HUES6 (cell line): ENCODE measurements around the gene BCAT1.

Experiments used
- H3K27ac ChIP-seq: 2 replicates; pipeline ENCODE4 v1.7.0; 2013; ENCODE audit warnings: low read depth, mild to moderate bottlenecking, low read length, inconsistent platforms
- H3K27me3 ChIP-seq: 2 replicates; pipeline ENCODE4 v1.6.1; 2013; ENCODE audit warnings: low read length; ENCODE audit not compliant: control insufficient read depth, insufficient read depth
- H3K36me3 ChIP-seq: 2 replicates; pipeline ENCODE4 v1.6.1; 2013; ENCODE audit warnings: low read length; ENCODE audit not compliant: control insufficient read depth, insufficient read depth
- H3K4me1 ChIP-seq: 2 replicates; pipeline ENCODE4 v1.6.1; 2013; ENCODE audit warnings: low read length; ENCODE audit not compliant: control insufficient read depth, insufficient read depth
- H3K4me3 ChIP-seq: 2 replicates; pipeline ENCODE4 v1.5.1; 2013; ENCODE audit warnings: low read depth, low read length
- H3K9ac ChIP-seq: one replicate; pipeline ENCODE4 v1.6.1; 2013; ENCODE audit warnings: mild to moderate bottlenecking, low read length
- H3K9me3 ChIP-seq: 2 replicates; pipeline ENCODE4 v1.6.1; 2013; ENCODE audit warnings: low read depth, low read length; ENCODE audit not compliant: control insufficient read depth, insufficient read depth

Gene BCAT1

GRCh38 chr12:24838531-24838950 lies 110.4 kb downstream of the BCAT1 start:
- Histone ChIP-seq H3K27ac (no peak overlapping the region), H3K9me3 (no peaks in the 10 kb centered on the region), H3K4me1 (no peaks in the 10 kb centered on the region), H3K27me3 (no peaks in the 10 kb centered on the region), H3K4me3 (no peak overlapping the region), H3K9ac (no peak overlapping the region), H3K36me3 (peaks cover 53% of the 10 kb centered on the region)

- peaks cover 59% of the 10 kb centered on the region for H3K36me3 ChIP-seq
These were observed 113.5 kb downstream of the BCAT1 start for GRCh38 chr12:24835377-24835776.

GRCh38 chr12:24833513-24833912 lies 115.4 kb downstream of the BCAT1 start:
- Histone ChIP-seq H3K36me3 (peaks cover 57% of the 10 kb centered on the region), H3K4me3 (no peak overlapping the region), H3K9ac (no peak overlapping the region), H3K4me1 (no peaks in the 10 kb centered on the region), H3K27ac (no peak overlapping the region), H3K9me3 (no peaks in the 10 kb centered on the region), H3K27me3 (no peaks in the 10 kb centered on the region)

More at GRCh38 chr12:24835377-24835776, 113.5 kb downstream of the BCAT1 start:
- H3K9me3 ChIP-seq, result no peaks in the 10 kb centered on the region
- no peaks in the 10 kb centered on the region for H3K27me3 ChIP-seq
- H3K4me3 ChIP-seq, result no peak overlapping the region
- no peaks in the 10 kb centered on the region for H3K4me1 ChIP-seq
- no peak overlapping the region for H3K9ac ChIP-seq
- no peak overlapping the region for H3K27ac ChIP-seq

- H3K36me3 ChIP-seq, result peaks cover 68% of the 10 kb centered on the region
- H3K27me3 ChIP-seq, result no peaks in the 10 kb centered on the region
- H3K27ac ChIP-seq, result no peak overlapping the region
- no peaks in the 10 kb centered on the region for H3K9me3 ChIP-seq
- H3K4me1 ChIP-seq, result no peaks in the 10 kb centered on the region
- no peak overlapping the region for H3K9ac ChIP-seq
- no peak overlapping the region for H3K4me3 ChIP-seq
These were observed 124.9 kb downstream of the BCAT1 start for GRCh38 chr12:24823808-24824515.

- Histone ChIP-seq H3K4me3 (no peak overlapping the region), H3K4me1 (no peaks in the 10 kb centered on the region), H3K27ac (no peak overlapping the region), H3K9me3 (no peaks in the 10 kb centered on the region), H3K9ac (no peak overlapping the region), H3K27me3 (no peaks in the 10 kb centered on the region), H3K36me3 (peaks cover 67% of the 10 kb centered on the region)
These were observed 126.6 kb downstream of the BCAT1 start for GRCh38 chr12:24822121-24822899.

- Histone ChIP-seq H3K9me3 (no peaks in the 10 kb centered on the region), H3K27me3 (no peaks in the 10 kb centered on the region), H3K36me3 (peaks cover 73% of the 10 kb centered on the region), H3K4me3 (no peak overlapping the region), H3K4me1 (no peaks in the 10 kb centered on the region), H3K9ac (no peak overlapping the region), H3K27ac (no peak overlapping the region)
These were observed 127.2 kb downstream of the BCAT1 start for GRCh38 chr12:24821691-24822090.

- Histone ChIP-seq H3K27me3 (no peaks in the 10 kb centered on the region), H3K9ac (no peak overlapping the region), H3K4me1 (no peaks in the 10 kb centered on the region), H3K9me3 (no peaks in the 10 kb centered on the region), H3K4me3 (no peak overlapping the region), H3K36me3 (peaks cover 72% of the 10 kb centered on the region), H3K27ac (no peak overlapping the region)
These were observed 128.0 kb downstream of the BCAT1 start for GRCh38 chr12:24820872-24821271.

GRCh38 chr12:24818351-24818750 lies 130.6 kb downstream of the BCAT1 start:
- Histone ChIP-seq H3K27me3 (no peaks in the 10 kb centered on the region), H3K9me3 (no peaks in the 10 kb centered on the region), H3K9ac (no peak overlapping the region), H3K4me1 (no peaks in the 10 kb centered on the region), H3K4me3 (no peak overlapping the region), H3K36me3 (peaks cover 75% of the 10 kb centered on the region), H3K27ac (no peak overlapping the region)

GRCh38 chr12:24815114-24815423 lies 133.8 kb downstream of the BCAT1 start:
- 0 out of 2 replicates have a peak overlapping the region, but pooled peaks have one; percentile 7 for H3K27ac ChIP-seq
- H3K4me3 ChIP-seq, result no peak overlapping the region
- no peaks in the 10 kb centered on the region for H3K27me3 ChIP-seq
- no peak overlapping the region for H3K9ac ChIP-seq
- H3K4me1 ChIP-seq, result no peaks in the 10 kb centered on the region
- no peaks in the 10 kb centered on the region for H3K9me3 ChIP-seq
- peaks cover 47% of the 10 kb centered on the region for H3K36me3 ChIP-seq

GRCh38 chr12:24814379-24815113 lies 134.4 kb downstream of the BCAT1 start:
- H3K4me1 ChIP-seq, result no peaks in the 10 kb centered on the region
- H3K9ac ChIP-seq, result no peak overlapping the region
- H3K27ac ChIP-seq, result 0 out of 2 replicates have a peak overlapping the region, but pooled peaks have one; percentile 7
- H3K9me3 ChIP-seq, result no peaks in the 10 kb centered on the region
- no peaks in the 10 kb centered on the region for H3K27me3 ChIP-seq
- peaks cover 42% of the 10 kb centered on the region for H3K36me3 ChIP-seq
- no peak overlapping the region for H3K4me3 ChIP-seq

- H3K4me1 ChIP-seq, result no peaks in the 10 kb centered on the region
- H3K27ac ChIP-seq, result no peak overlapping the region
- no peak overlapping the region for H3K4me3 ChIP-seq
- no peak overlapping the region for H3K9ac ChIP-seq
- H3K9me3 ChIP-seq, result no peaks in the 10 kb centered on the region
- H3K36me3 ChIP-seq, result peaks cover 17% of the 10 kb centered on the region; the same call in 1 of the 2 replicates
- H3K27me3 ChIP-seq, result no peaks in the 10 kb centered on the region
These were observed 138.5 kb downstream of the BCAT1 start for GRCh38 chr12:24810378-24810777.
